ENCODE results near the gene BMF.
A peak's percentile ranks its signal among the peaks of the same experiment; 100 is the strongest.

The BMF gene

GRCh38 chr15:40042791-40043320 lies 65.8 kb downstream of the BMF start:
- Histone ChIP-seq H3K27ac (ENCODE audit: low read length) (no peak overlapping the region), H3K4me1 (ENCODE audit: low read length) (peaks cover 51% of the 10 kb centered on the region), H3K4me2 (ENCODE audit: low read length) (no peak overlapping the region)

GRCh38 chr15:40040770-40041169 lies 67.9 kb downstream of the BMF start:
- no peak overlapping the region for H3K4me3 ChIP-seq (ENCODE audit: low read length)
- H2AFZ ChIP-seq (ENCODE audit: low read depth, low read length) = no peak overlapping the region
- no peak overlapping the region for H3K27ac ChIP-seq (ENCODE audit: low read length)
- no peak for TF ChIP-seq CTCF (IDR thresholded peaks at IDR 0.05; ENCODE audit: low read depth, low read length)
- TF ChIP-seq EZH2phosphoT487 (IDR thresholded peaks at IDR 0.05; ENCODE audit: low read depth) = no peak
- peaks cover 34% of the 10 kb centered on the region for H3K4me1 ChIP-seq (ENCODE audit: low read length)
- H3K9ac ChIP-seq (ENCODE audit: low read length) = no peak overlapping the region
- H3K36me3 ChIP-seq (replicated peaks; ENCODE audit: low read depth, low read length) = peaks cover 18% of the 10 kb centered on the region
- H3K4me2 ChIP-seq (ENCODE audit: low read length) = peak overlapping the region; percentile 83; the same call in 1 of the 2 replicates
- H4K20me1 ChIP-seq (ENCODE audit: insufficient read depth, low read length) = peaks cover 7% of the 10 kb centered on the region; the same call in 1 of the 2 replicates
- H3K79me2 ChIP-seq (ENCODE audit: low read length) = peaks cover 36% of the 10 kb centered on the region
- H3K9me3 ChIP-seq (ENCODE audit: insufficient read depth, low read length) = no peaks in the 10 kb centered on the region
- H3K27me3 ChIP-seq (ENCODE audit: low read depth, low read length) = no peaks in the 10 kb centered on the region

More at GRCh38 chr15:40042791-40043320, 65.8 kb downstream of the BMF start:
- Histone ChIP-seq H3K27me3 (ENCODE audit: low read depth, low read length) (no peaks in the 10 kb centered on the region), H3K9me3 (ENCODE audit: insufficient read depth, low read length) (no peaks in the 10 kb centered on the region), H3K9ac (ENCODE audit: low read length) (no peak overlapping the region), H2AFZ (ENCODE audit: low read depth, low read length) (no peak overlapping the region), H3K79me2 (ENCODE audit: low read length) (peaks cover 31% of the 10 kb centered on the region), H3K36me3 (replicated peaks; ENCODE audit: low read depth, low read length) (peaks cover 4% of the 10 kb centered on the region), H3K4me3 (ENCODE audit: low read length) (no peak overlapping the region), H4K20me1 (ENCODE audit: insufficient read depth, low read length) (peaks cover 6% of the 10 kb centered on the region; the same call in 1 of the 2 replicates)
- TF ChIP-seq CTCF (IDR thresholded peaks at IDR 0.05; ENCODE audit: low read depth, low read length) = no peak
- no peak for TF ChIP-seq EZH2phosphoT487 (IDR thresholded peaks at IDR 0.05; ENCODE audit: low read depth)

- H3K4me3 ChIP-seq (ENCODE audit: low read length) = peak overlapping the region; percentile 87
- H3K27ac ChIP-seq (ENCODE audit: low read length) = peak overlapping the region; percentile 29
- H3K4me1 ChIP-seq (ENCODE audit: low read length) = peaks cover 29% of the 10 kb centered on the region
- H3K27me3 ChIP-seq (ENCODE audit: low read depth, low read length) = no peaks in the 10 kb centered on the region
- peaks cover 22% of the 10 kb centered on the region for H3K36me3 ChIP-seq (replicated peaks; ENCODE audit: low read depth, low read length)
- peak overlapping the region; percentile 83 for H3K4me2 ChIP-seq (ENCODE audit: low read length)
- H4K20me1 ChIP-seq (ENCODE audit: insufficient read depth, low read length) = peaks cover 7% of the 10 kb centered on the region; the same call in 1 of the 2 replicates
- H3K9ac ChIP-seq (ENCODE audit: low read length) = peak overlapping the region; percentile 46
- peaks cover 36% of the 10 kb centered on the region for H3K79me2 ChIP-seq (ENCODE audit: low read length)
- TF ChIP-seq EZH2phosphoT487 (IDR thresholded peaks at IDR 0.05; ENCODE audit: low read depth) (no peak), CTCF (IDR thresholded peaks at IDR 0.05; ENCODE audit: low read depth, low read length) (no peak)
- H2AFZ ChIP-seq (ENCODE audit: low read depth, low read length) = no peak overlapping the region
- H3K9me3 ChIP-seq (ENCODE audit: insufficient read depth, low read length) = no peaks in the 10 kb centered on the region
Observed at GRCh38 chr15:40040293-40040635, 68.4 kb downstream of the BMF start.

GRCh38 chr15:40038638-40039543 lies 69.8 kb downstream of the BMF start, which contains the start of gene SRP14:
TSS of gene SRP14 (minus strand) at chr15:40039181. CDS start at chr15:40039116, 65 bp downstream.
- Histone ChIP-seq H3K9ac (ENCODE audit: low read length) (peak within 1 kb of the TSS; percentile 91), H3K4me1 (ENCODE audit: low read length) (peaks cover 16% of the 10 kb centered on the region), H3K4me3 (ENCODE audit: low read length) (peak within 1 kb of the TSS; percentile 87), H3K9me3 (ENCODE audit: insufficient read depth, low read length) (no peaks in the 10 kb centered on the region), H3K27me3 (ENCODE audit: low read depth, low read length) (no peaks in the 10 kb centered on the region), H2AFZ (ENCODE audit: low read depth, low read length) (peak within 1 kb of the TSS; percentile 85; the same call in 1 of the 2 replicates), H4K20me1 (ENCODE audit: insufficient read depth, low read length) (peaks cover 7% of the 10 kb centered on the region; the same call in 1 of the 2 replicates), H3K79me2 (ENCODE audit: low read length) (peaks cover 36% of the 10 kb centered on the region), H3K36me3 (replicated peaks; ENCODE audit: low read depth, low read length) (peaks cover 33% of the 10 kb centered on the region), H3K4me2 (ENCODE audit: low read length) (peak within 1 kb of the TSS; percentile 98), H3K27ac (ENCODE audit: low read length) (peak within 1 kb of the TSS; percentile 70)
- TF ChIP-seq CTCF (IDR thresholded peaks at IDR 0.05; ENCODE audit: low read depth, low read length) (no peak), EZH2phosphoT487 (IDR thresholded peaks at IDR 0.05; ENCODE audit: low read depth) (no peak)
